HL-60/S4 treated with phorbol 12-myristate 13-acetate at 8.2 ng/mL for 4 days and 3 days (cell line): Measurements from ENCODE around the gene DNAH9.

Source experiments
- in situ Hi-C: fragments of 300-500 bp; cut with MboI; formaldehyde crosslinking; loops from 2 replicates; pipeline ENCODE4 v1.15.0; 2022; ENCODE audit warnings: low sequenced_read_pairs

The DNAH9 gene

DNA sequence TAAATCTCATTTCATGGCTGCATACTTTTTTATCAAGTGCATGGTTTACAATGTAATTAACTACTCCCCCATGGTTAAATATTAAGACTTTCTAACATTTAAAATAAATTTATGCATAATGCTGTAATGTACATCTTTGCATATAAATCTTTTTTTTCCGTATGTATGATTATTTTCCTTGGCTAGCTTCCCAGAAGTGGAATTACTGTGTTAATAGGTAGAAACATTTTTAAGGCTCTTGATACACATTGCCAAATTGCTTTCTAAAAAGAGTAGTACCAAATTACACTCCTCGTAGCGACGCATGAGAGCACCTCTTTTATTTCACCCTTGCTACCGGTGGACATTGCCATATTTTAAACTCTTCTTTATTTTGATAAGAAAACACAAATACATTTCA is 141.1 kb downstream of the DNAH9 start:
- in situ Hi-C loops: no loop called here

- in situ Hi-C loops: no loop called here
Measured at GRCh38 chr17:11739848-11740247, 141.6 kb downstream of the DNAH9 start.

DNA sequence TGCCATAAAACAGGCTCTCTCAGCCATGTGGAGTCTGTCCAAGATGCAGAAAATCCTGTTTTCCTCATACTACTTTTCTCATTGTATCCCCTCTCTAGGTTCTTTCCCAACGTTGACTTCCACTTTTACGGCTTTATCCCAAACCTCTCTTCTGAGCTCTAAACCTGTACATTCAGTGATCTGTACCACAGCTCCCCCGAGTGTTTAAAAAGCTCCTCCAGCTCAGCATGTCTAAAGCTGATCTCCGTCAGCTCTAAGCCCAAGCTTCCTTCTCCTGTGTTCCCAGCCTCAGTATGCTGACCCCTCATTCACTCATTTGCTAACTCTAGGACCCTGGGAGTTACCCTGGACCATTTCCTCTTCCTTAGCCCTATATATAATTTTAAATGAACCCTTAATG is 144.6 kb downstream of the DNAH9 start:
- in situ Hi-C loops: no loop called here

- in situ Hi-C loops: no loop called here
Measured at GRCh38 chr17:11744696-11745095, 146.4 kb downstream of the DNAH9 start.

DNA sequence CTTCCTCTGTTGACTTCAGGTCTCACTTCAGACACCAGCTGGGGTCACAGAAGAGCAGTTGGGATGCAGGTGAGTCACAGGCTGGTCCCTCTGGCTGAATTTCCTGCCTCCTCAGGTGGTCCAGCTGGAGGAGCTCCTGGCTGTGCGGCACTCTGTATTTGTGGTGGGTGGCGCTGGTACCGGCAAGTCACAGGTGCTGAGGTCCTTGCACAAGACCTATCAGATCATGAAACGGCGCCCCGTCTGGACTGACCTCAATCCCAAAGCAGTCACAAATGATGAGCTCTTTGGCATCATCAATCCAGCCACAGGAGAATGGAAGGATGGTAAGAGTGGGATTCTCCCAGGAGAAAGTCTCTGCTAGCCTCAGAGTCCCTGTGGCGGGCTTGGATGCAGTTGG is 149.2 kb downstream of the DNAH9 start:
- in situ Hi-C loops: no loop called here

GRCh38 chr17:11757815-11758214 is 159.5 kb downstream of the DNAH9 start:
- in situ Hi-C loops: no loop called here

DNA sequence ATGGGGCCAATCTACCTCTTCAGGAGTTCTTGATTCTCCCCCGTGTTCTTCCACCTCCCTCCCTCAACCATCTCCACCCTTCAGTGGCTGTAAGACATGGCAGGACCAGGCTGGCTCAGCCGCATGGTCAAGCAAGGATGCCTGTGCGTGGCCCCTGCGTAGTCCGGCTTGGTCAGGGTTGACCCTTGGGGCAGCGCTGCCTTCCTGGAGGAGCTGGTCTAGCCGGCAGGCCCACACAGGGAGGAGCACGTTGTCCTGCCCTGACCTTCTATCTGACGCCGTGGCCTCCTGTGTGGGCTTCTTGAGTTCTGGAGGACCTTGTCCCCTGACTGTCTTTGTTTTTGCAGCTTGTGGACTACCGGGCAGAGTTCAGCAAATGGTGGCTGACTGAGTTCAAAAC is 169.8 kb downstream of the DNAH9 start:
- in situ Hi-C loops: no loop called here

DNA sequence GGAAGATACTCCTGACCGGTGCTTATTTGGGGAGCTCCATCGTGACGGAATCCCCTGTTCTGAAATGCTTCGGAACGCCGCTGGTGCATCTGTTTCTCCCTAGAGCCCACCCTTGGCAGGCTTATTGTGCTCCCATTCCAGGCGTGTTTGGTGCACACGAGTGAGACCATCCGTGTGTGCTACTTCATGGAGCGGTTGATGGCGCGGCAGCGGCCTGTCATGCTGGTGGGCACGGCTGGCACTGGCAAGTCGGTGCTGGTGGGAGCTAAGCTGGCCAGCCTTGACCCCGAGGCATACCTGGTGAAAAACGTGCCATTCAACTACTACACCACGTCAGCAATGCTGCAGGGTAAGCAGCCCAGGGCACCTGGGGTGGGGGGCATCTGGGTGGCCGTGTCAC is 170.7 kb downstream of the DNAH9 start:
- in situ Hi-C loops: no loop called here

- in situ Hi-C loops: no loop called here
Measured at GRCh38 chr17:11772031-11772430, 173.8 kb downstream of the DNAH9 start.

- in situ Hi-C loops: no loop called here
Measured at GRCh38 chr17:11779892-11780291, 181.6 kb downstream of the DNAH9 start.

DNA sequence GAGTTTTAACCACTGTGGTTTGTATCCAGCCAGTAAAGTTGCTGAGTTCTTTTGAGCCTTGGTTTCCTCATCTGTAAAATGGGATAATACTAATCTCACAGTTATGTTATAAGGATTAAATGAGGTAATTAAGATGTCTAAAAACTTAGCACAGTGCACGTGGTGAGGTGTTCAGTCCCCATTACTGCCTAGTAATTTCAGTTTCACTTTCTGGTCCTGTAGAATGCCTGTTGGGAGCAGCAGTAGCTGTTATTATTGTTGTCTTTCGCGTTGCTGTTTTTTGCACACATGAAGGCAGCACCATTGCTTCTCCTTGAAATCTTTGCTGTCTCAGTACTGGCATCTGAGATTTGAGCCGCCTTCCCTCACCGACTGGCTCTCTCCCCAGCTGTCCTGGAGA is 182.4 kb downstream of the DNAH9 start:
- in situ Hi-C loops: no loop called here

DNA sequence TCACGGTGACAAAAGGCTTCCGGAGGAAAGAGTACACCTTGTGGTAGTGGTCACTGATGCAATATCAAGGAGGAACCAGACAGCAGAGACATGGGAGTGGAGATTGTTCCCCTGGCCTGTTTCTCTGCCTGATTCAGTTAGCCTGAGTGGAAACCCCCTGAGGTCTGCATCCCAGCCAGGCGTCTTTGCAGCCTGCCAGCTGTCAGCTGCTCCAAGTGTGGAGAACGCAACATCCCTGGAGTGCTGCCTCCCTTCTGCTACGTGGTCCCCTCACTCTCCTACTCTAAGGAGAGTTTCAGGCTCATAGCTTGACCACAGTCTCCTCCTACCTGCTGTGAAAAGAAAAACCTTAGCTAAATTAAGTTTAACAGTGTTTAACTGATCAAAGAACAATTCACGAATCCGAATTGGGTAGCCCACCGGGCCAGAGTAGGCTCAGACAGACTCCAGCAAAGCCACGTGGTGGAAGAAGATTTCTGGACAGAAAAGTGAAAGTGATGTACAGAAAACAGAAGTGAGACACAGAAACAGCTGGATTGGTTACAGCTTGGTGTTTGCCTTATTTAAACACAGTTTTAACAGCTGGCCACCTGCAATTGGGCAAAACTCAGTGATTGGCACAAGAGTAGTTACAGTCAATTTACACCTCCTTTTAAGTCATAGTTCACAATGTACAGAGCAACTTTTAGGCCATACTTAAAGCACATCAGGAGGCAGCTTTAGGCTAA is 188.6 kb downstream of the DNAH9 start:
- in situ Hi-C loops: no loop called here

DNA sequence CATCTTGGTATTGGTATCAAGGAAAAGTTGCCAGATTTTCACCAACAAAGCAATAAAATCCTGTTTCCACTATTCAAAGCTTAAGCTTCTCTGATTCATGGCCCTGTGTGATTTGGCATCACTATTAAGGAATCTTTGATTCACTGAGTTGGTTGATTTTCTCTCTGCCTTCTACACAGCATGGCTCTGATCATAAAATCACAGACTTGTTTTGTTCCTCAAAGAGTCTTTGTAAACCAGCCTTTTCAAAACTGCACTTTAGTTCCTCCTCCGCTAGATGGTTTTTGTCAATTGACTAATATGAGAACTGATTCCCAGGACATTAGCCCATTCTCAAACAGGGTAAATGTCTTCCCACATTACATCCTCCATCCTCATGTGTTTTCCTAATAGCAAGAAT is 197.6 kb downstream of the DNAH9 start:
- in situ Hi-C loops: no loop called here

DNA sequence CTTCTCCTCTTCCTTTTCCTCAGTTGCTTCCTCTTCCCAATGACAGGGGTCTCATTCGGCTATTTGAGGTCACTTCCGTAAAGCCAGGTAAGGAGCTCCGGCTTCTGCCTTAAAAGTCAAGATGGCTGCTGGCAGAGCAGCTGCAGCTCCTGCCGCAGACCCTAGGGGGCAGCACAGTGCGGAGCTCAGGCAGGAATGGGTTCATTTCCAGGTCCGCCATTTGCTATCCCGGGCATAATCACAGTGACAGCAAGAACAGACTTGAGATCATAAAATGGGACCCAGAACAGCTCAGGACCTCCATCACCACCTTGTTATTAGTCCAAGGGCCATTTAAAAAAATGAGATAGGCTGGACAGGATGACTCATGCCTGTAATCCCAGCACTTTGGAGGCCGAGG is 199.5 kb downstream of the DNAH9 start:
- in situ Hi-C loops: no loop called here

DNA sequence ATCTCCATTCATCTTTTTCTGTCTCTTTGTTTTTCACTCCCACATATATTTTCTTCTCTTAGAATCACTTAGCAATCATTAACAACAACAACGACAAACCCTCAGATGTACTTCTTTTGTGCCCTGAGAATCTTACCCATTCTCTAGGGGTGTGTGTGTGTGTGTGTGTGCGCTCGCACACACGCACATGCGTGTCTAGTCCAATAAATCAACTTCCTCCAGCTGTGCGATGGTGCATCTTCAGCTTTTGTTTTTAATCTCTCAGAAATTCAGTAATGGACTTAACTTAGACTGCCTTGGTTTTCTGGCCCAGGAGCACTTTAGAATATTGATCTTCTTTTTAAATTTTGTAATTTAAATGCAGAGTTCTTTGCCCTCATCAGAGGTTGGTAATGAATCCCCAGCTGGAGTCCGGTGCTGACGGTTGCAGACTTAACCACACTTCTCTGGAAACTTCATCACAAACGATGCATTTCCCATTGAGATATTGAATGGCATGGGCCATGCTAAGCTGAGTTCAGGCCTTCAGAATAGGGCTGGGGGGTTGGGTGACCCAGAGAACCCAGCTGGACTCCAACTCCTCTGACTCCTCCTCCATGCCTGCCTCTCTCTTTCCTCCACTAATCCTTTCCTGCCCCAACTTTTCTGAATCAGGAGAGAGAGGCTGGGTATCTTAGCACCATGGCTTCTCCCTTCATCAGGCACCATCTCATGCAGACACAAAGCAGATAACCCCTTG is 205.1 kb downstream of the DNAH9 start:
- in situ Hi-C loops: no loop called here

- in situ Hi-C loops: no loop called here
Measured at GRCh38 chr17:11805138-11805537, 206.9 kb downstream of the DNAH9 start.

DNA sequence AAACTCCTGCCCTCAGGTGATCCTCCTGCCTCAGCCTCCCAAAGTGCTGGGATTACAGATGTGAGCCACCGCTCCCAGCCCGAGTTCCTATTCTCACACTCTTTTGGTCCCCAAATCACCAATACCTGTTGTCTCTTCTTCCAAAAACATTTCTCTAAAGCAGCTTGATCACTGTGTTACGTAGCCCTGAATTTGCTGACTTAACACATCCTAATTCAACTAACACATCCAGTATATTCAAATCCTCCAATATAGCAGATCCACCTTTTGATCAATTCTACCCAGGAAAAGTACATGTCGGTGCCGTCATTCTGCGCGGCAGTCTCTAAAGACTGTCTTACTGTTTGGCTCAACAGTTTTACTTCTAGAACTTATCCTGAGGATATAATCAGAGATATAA is 207.7 kb downstream of the DNAH9 start:
- in situ Hi-C loops: no loop called here

GRCh38 chr17:11807606-11808005 is 209.3 kb downstream of the DNAH9 start:
- in situ Hi-C loops: no loop called here

GRCh38 chr17:11813278-11813677 is 215.0 kb downstream of the DNAH9 start:
- in situ Hi-C loops: no loop called here

- in situ Hi-C loops: no loop called here
Measured at GRCh38 chr17:11813871-11814270, 215.6 kb downstream of the DNAH9 start.

DNA sequence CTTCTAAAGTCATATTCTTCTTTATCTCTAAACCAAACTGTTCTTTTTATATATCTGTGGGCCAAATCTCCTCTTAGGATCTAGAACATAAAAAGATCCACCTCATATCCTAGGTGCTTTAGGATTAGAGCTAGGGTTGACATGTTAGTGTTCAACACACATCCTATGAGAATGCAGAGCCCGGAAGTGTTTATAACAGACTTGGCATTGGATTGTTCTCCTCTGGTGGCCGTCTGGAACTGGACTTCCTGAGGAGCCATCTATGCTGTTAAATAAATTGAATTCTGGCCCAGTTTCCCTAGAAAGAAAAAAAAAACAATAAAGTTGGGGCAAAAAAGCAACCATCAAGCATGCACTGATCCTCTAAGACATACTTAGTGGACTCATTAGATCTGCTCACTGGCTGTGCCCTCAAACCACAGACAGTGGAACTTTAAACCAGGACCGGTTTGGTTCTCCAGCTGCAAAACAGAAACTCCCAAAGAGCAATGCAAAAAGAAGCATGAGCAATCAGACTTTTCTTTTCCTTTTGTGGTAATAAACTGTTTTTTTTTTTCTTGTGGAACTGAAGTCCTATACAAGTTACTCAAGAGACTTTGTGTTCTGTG is 216.5 kb downstream of the DNAH9 start:
- in situ Hi-C loops: no loop called here

GRCh38 chr17:11816409-11816808 is 218.1 kb downstream of the DNAH9 start:
- in situ Hi-C loops: no loop called here
